Osteocyte (in vitro differentiated cells): ENCODE results near the gene UNKL. TPM values are rescaled to one million over a fixed set of nuclear protein-coding genes. Genes with fewer than 3 reads are reported as not detected.

Source experiments
- DNase-seq: peaks from one replicate; pipeline ENCODE4 v3.0.0; 2021; ENCODE audit warnings: mixed read lengths; ENCODE audit not compliant: unreplicated experiment; ENCODE audit errors: extremely low spot score
- H3K27ac Mint-ChIP-seq: one replicate; pipeline ENCODE4 v1.8.0; 2021; ENCODE audit warnings: mild to moderate bottlenecking, mixed read lengths; ENCODE audit not compliant: unreplicated experiment
- H3K27me3 Mint-ChIP-seq: one replicate; pipeline ENCODE4 v1.8.0; 2021; ENCODE audit warnings: mixed read lengths; ENCODE audit not compliant: unreplicated experiment
- H3K36me3 Mint-ChIP-seq: one replicate; pipeline ENCODE4 v1.8.0; 2021; ENCODE audit warnings: mixed read lengths; ENCODE audit not compliant: unreplicated experiment
- H3K4me1 Mint-ChIP-seq: one replicate; pipeline ENCODE4 v1.8.0; 2021; ENCODE audit warnings: mixed read lengths; ENCODE audit not compliant: unreplicated experiment
- H3K4me3 Mint-ChIP-seq: one replicate; pipeline ENCODE4 v1.8.0; 2021; ENCODE audit warnings: mild to moderate bottlenecking, moderate library complexity, mixed read lengths; ENCODE audit not compliant: unreplicated experiment
- H3K9me3 Mint-ChIP-seq: one replicate; pipeline ENCODE4 v1.8.0; 2021; ENCODE audit warnings: mixed read lengths; ENCODE audit not compliant: unreplicated experiment
- CTCF ChIP-seq: fragments of 200-600 bp; sonication (generic); IDR thresholded peaks from 2 replicates; pipeline ENCODE4 v1.5.0; 2021; ENCODE audit warnings: antibody characterized with exemption, mild to moderate bottlenecking, moderate library complexity
- total RNA-seq: library from RNA; stranded (reverse); gene quantifications from 2 replicates; pipeline ENCODE4 v1.2.1, GENCODE V29; 2021

Gene UNKL
- total RNA-seq, 1 donor from 2014 or later, result 34.4 TPM

DNA sequence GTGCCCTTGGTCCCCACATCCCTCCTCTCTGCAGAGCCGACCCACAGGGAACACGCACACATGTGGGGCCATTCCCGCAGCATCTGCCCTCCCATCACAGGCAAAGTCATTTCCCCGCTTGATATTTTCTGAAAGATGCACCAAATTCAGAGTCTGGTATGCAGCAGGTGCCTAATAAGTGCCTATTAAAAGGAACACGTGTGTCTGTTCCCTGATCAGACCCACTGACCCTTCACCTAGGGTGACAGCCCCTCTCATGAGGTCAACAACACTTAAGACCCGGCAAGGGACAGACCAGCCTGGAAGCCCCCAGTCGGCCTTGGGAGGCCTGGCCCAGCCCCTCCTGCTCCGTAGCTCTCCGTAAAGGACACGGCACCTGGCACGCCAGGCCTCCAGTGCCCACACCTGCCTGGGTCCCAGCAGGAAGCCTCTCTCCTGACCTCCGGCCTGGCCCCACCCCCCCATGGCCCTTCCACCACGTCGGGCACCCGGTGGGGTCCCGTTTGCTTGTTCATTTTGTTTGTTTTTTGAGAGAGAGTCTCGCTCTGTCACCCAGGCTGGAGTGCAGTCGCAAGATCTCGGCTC, 20.0 kb downstream of the UNKL start:
- no peak for DNase-seq
- Mint-ChIP-seq H3K4me1 (no peaks in the 10 kb centered on the region), H3K9me3 (no peaks in the 10 kb centered on the region), H3K36me3 (peaks cover 28% of the 10 kb centered on the region), H3K27me3 (no peaks in the 10 kb centered on the region), H3K27ac (no peak overlapping the region), H3K4me3 (no peak overlapping the region)
- no peak for TF ChIP-seq CTCF

- Mint-ChIP-seq H3K27me3 (no peaks in the 10 kb centered on the region), H3K27ac (no peak overlapping the region), H3K36me3 (peaks cover 26% of the 10 kb centered on the region), H3K4me3 (no peak overlapping the region), H3K9me3 (no peaks in the 10 kb centered on the region), H3K4me1 (no peaks in the 10 kb centered on the region)
- DNase-seq, result no peak
- no peak for TF ChIP-seq CTCF
Measured at GRCh38 chr16:1393613-1394176, 20.8 kb downstream of the UNKL start.

DNA sequence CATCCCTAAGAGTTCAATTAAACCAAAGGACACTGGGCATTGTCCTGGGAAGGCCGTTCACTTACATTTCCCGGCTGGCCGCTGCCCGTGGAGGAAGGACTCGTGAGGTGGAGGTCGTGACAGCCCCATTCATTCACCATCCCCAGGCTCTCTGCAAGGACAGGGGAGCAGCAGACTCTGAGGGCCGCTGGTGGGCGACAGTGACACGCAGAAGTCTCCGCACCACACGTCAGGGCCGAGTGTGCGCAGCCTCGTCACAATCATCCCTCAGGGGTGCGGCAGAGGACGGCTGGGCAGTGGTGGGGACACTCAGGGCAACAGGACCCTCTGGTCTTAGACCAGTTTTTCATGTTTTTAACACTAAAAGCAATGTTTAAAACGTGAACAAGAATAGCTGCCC, 21.7 kb downstream of the UNKL start:
- no peak for TF ChIP-seq CTCF
- Mint-ChIP-seq H3K4me3 (no peak overlapping the region), H3K27ac (no peak overlapping the region), H3K36me3 (peaks cover 21% of the 10 kb centered on the region), H3K27me3 (no peaks in the 10 kb centered on the region), H3K4me1 (no peaks in the 10 kb centered on the region), H3K9me3 (no peaks in the 10 kb centered on the region)
- DNase-seq, result no peak

DNA sequence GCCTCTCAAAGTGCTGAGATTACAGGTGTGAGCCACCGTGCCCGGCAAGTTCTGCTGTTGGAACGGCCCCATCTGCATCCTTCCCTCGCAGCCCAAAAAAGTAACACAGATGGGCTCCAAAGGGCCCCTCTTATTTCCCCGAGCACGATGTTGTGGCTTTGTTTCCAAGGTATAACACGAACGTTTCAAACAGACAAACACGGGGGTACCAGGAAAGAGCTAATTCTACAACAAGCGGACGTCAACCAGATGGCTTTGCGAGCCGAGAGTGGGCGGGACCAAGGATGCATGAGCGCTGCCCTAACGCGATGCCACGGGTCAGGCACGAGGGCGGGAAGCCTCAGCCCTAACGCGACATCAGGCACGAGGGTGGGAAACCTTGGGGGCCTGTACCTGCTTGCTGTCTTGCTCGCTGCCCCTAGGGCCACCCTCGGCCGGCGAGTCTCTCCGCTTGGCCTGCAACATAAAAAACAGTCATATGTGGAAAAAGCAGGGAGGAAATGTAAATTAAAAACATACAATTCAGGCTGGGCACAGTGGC, 24.2 kb downstream of the UNKL start:
- Mint-ChIP-seq H3K4me1 (no peaks in the 10 kb centered on the region), H3K4me3 (no peak overlapping the region), H3K9me3 (no peaks in the 10 kb centered on the region), H3K27me3 (no peaks in the 10 kb centered on the region), H3K36me3 (peaks cover 16% of the 10 kb centered on the region), H3K27ac (no peak overlapping the region)
- TF ChIP-seq CTCF, result no peak
- DNase-seq, result no peak

- no peak for TF ChIP-seq CTCF
- H3K27ac Mint-ChIP-seq, result no peak overlapping the region
- H3K4me3 Mint-ChIP-seq, result no peak overlapping the region
- peaks cover 18% of the 10 kb centered on the region for H3K36me3 Mint-ChIP-seq
- no peaks in the 10 kb centered on the region for H3K9me3 Mint-ChIP-seq
- no peaks in the 10 kb centered on the region for H3K4me1 Mint-ChIP-seq
- no peak for DNase-seq
- no peaks in the 10 kb centered on the region for H3K27me3 Mint-ChIP-seq
Measured at GRCh38 chr16:1389762-1390161, 24.7 kb downstream of the UNKL start.
